Smooth muscle cell (in vitro differentiated cells): ENCODE measurements around the gene COL27A1. TPM values are rescaled to one million over a fixed set of nuclear protein-coding genes. Genes with fewer than 3 reads are reported as not detected.

Experiments used
- DNase-seq: peaks from one replicate; lab custom pipeline; 2025; ENCODE audit not compliant: unreplicated experiment; lab: John Stamatoyannopoulos, UW
- H2AFZ ChIP-seq: fragments of 200-600 bp; sonication (generic); 2 replicates; pipeline ENCODE4 v1.6.0; 2016; ENCODE audit warnings: antibody characterized with exemption, low read depth, mild to moderate bottlenecking
- H3F3A ChIP-seq: fragments of 200-600 bp; sonication (generic); 2 replicates; pipeline ENCODE4 v1.6.0; 2017; ENCODE audit warnings: antibody characterized with exemption, low read depth
- H3K27ac ChIP-seq: fragments of 200-600 bp; sonication (generic); 2 replicates; pipeline ENCODE4 v1.5.1; 2016; ENCODE audit warnings: low read depth, mild to moderate bottlenecking
- H3K27me3 ChIP-seq: fragments of 200-600 bp; sonication (generic); 2 replicates; pipeline ENCODE4 v1.6.1; 2016; ENCODE audit warnings: low read depth, mild to moderate bottlenecking
- H3K36me3 ChIP-seq: fragments of 200-600 bp; sonication (generic); 2 replicates; pipeline ENCODE4 v1.5.1; 2016; ENCODE audit warnings: low read depth
- H3K4me1 ChIP-seq: fragments of 200-600 bp; sonication (generic); 2 replicates; pipeline ENCODE4 v1.5.1; 2016; ENCODE audit warnings: low read depth
- H3K4me2 ChIP-seq: fragments of 200-600 bp; sonication (generic); 2 replicates; pipeline ENCODE4 v1.6.0; 2016; ENCODE audit warnings: mild to moderate bottlenecking
- H3K4me3 ChIP-seq: fragments of 200-600 bp; sonication (generic); 2 replicates; pipeline ENCODE4 v1.5.1; 2016; ENCODE audit warnings: mild to moderate bottlenecking
- H3K79me2 ChIP-seq: fragments of 200-600 bp; sonication (generic); 2 replicates; pipeline ENCODE4 v1.6.0; 2016; ENCODE audit warnings: low read depth, mild to moderate bottlenecking
- H3K9ac ChIP-seq: fragments of 200-600 bp; sonication (generic); 2 replicates; pipeline ENCODE4 v1.6.0; 2016; ENCODE audit warnings: low read depth
- H3K9me3 ChIP-seq: fragments of 200-600 bp; sonication (generic); replicated peaks from 2 replicates; pipeline ENCODE4 v1.5.1; 2016; ENCODE audit warnings: low read depth
- H4K20me1 ChIP-seq: fragments of 200-600 bp; sonication (generic); 2 replicates; pipeline ENCODE4 v1.6.0; 2016; ENCODE audit warnings: low read depth
- CTCF ChIP-seq: fragments of 200-600 bp; sonication (generic); IDR thresholded peaks from 2 replicates; pipeline ENCODE4 v1.5.1; 2017; ENCODE audit warnings: borderline replicate concordance, mild to moderate bottlenecking, antibody characterized with exemption; ENCODE audit not compliant: insufficient read depth, poor library complexity, severe bottlenecking
- WGBS: methylation state at CpG from one replicate; pipeline ENCODE4 v1.1.7; 2016; ENCODE audit warnings: low lambda C conversion rate; 5-methylcytosine and 5-hydroxymethylcytosine counted together
- polyA plus RNA-seq: library from polyadenylated mRNA; unstranded; fragments of >200 nt; fragmentation: Nextera tagmentation; extraction: Ambion mirVana; gene quantifications from 2 replicates; pipeline ENCODE4 v1.2.1, GENCODE V29; 2016
- total RNA-seq: library from RNA; depleted of rRNA; stranded (reverse); fragments of >200 nt; gene quantifications from 2 replicates; pipeline ENCODE4 v1.2.3, GENCODE V29; 2014

COL27A1 gene
- total and polyA plus RNA-seq, 2 experiments from 2014 or later, result 18.1 to 19.9 TPM

GRCh38 chr9:114282507-114282906 is 127.2 kb downstream of the COL27A1 start:
- Histone ChIP-seq H3K27ac (peak overlapping the region; percentile 96), H3K36me3 (no peaks in the 10 kb centered on the region), H3K27me3 (no peaks in the 10 kb centered on the region), H2AFZ (no peak overlapping the region), H3K4me3 (no peak overlapping the region), H4K20me1 (no peaks in the 10 kb centered on the region), H3K4me2 (peak overlapping the region; percentile 43), H3K4me1 (peaks cover 12% of the 10 kb centered on the region), H3F3A (peaks cover 24% of the 10 kb centered on the region), H3K9me3 (no peaks in the 10 kb centered on the region), H3K79me2 (no peaks in the 10 kb centered on the region), H3K9ac (peak overlapping the region; percentile 87)
- DNase-seq, result no peak
- no peak for TF ChIP-seq CTCF
- WGBS, result 83% methylated on average over 6 of the region's 6 CpGs

- Histone ChIP-seq H3K79me2 (no peaks in the 10 kb centered on the region), H3K27ac (peak overlapping the region; percentile 96), H3K9ac (peak overlapping the region; percentile 87), H3K9me3 (no peaks in the 10 kb centered on the region), H4K20me1 (no peaks in the 10 kb centered on the region), H3K27me3 (no peaks in the 10 kb centered on the region), H3K4me2 (peak overlapping the region; percentile 43), H3F3A (peaks cover 23% of the 10 kb centered on the region), H2AFZ (no peak overlapping the region), H3K4me1 (peaks cover 16% of the 10 kb centered on the region), H3K4me3 (no peak overlapping the region), H3K36me3 (no peaks in the 10 kb centered on the region)
- under 1% methylated on average over 5 of the region's 5 CpGs for WGBS
- no peak for TF ChIP-seq CTCF
- DNase-seq, result peak; percentile 34
These were observed 127.6 kb downstream of the COL27A1 start for GRCh38 chr9:114282926-114283325.

- Histone ChIP-seq H3K4me2 (peak overlapping the region; percentile 28), H3K4me1 (peaks cover 21% of the 10 kb centered on the region), H3K36me3 (no peaks in the 10 kb centered on the region), H2AFZ (no peak overlapping the region), H3K27ac (peak overlapping the region; percentile 96), H3F3A (peaks cover 16% of the 10 kb centered on the region), H3K27me3 (no peaks in the 10 kb centered on the region), H3K9ac (peak overlapping the region; percentile 72), H3K79me2 (no peaks in the 10 kb centered on the region), H3K9me3 (no peaks in the 10 kb centered on the region), H3K4me3 (no peak overlapping the region), H4K20me1 (no peaks in the 10 kb centered on the region)
- DNase-seq, result no peak
- 94% methylated on average over 14 of the region's 14 CpGs for WGBS
- no peak for TF ChIP-seq CTCF
These were observed 128.3 kb downstream of the COL27A1 start for GRCh38 chr9:114283551-114284111.
